Measurements from ENCODE around the gene LPIN2.
A peak's percentile ranks its signal among the peaks of the same experiment; 100 is the strongest.
"Not testable (repeated sequence)": the region's sequence is repeated elsewhere in the genome, so short reads cannot be mapped to it uniquely, and the experiment has no call there.

The LPIN2 gene

GRCh38 chr18:3012136-3013023 lies 564 bp downstream of the LPIN2 start:
- no peak for DNase-seq (ENCODE audit: low read depth in 2 of 2, low spot score in 1 of 2)

- no peak for DNase-seq (ENCODE audit: low read depth in 2 of 2, low spot score in 1 of 2)
These were observed 2.9 kb downstream of the LPIN2 start for GRCh38 chr18:3010086-3010485.

- DNase-seq (ENCODE audit: low read depth in 2 of 2, low spot score in 1 of 2), result no peak
These were observed 4.4 kb downstream of the LPIN2 start for GRCh38 chr18:3008541-3008940.

GRCh38 chr18:3007491-3007890 lies 5.5 kb downstream of the LPIN2 start:
- DNase-seq (ENCODE audit: low read depth in 2 of 2, low spot score in 1 of 2), result no peak

- DNase-seq (ENCODE audit: low read depth in 2 of 2, low spot score in 1 of 2), result no peak
These were observed 7.5 kb downstream of the LPIN2 start for GRCh38 chr18:3005462-3005861.

- not testable (repeated sequence) for DNase-seq (ENCODE audit: low read depth in 2 of 2, low spot score in 1 of 2)
These were observed 9.2 kb downstream of the LPIN2 start for GRCh38 chr18:3003766-3004165.

GRCh38 chr18:3002732-3003131 lies 10.2 kb downstream of the LPIN2 start:
- DNase-seq (ENCODE audit: low read depth in 2 of 2, low spot score in 1 of 2), result no peak

GRCh38 chr18:2998644-2999043 lies 14.3 kb downstream of the LPIN2 start:
- DNase-seq (ENCODE audit: low read depth in 2 of 2, low spot score in 1 of 2), result no peak

GRCh38 chr18:2997846-2998564 lies 14.9 kb downstream of the LPIN2 start:
- no peak for DNase-seq (ENCODE audit: low read depth in 2 of 2, low spot score in 1 of 2)

- no peak for DNase-seq (ENCODE audit: low read depth in 2 of 2, low spot score in 1 of 2)
These were observed 15.5 kb downstream of the LPIN2 start for GRCh38 chr18:2997429-2997828.

- DNase-seq (ENCODE audit: low read depth in 2 of 2, low spot score in 1 of 2), result peak in 1 of 2 donors; percentile 60
These were observed 18.1 kb downstream of the LPIN2 start for GRCh38 chr18:2994603-2995432.

GRCh38 chr18:2994020-2994589 lies 18.8 kb downstream of the LPIN2 start:
- DNase-seq (ENCODE audit: low read depth in 2 of 2, low spot score in 1 of 2), result no peak

GRCh38 chr18:2992995-2993877 lies 19.7 kb downstream of the LPIN2 start:
- DNase-seq (ENCODE audit: low read depth in 2 of 2, low spot score in 1 of 2), result no peak

GRCh38 chr18:2990956-2991640 lies 21.8 kb downstream of the LPIN2 start:
- no peak for DNase-seq (ENCODE audit: low read depth in 2 of 2, low spot score in 1 of 2)

- DNase-seq (ENCODE audit: low read depth in 2 of 2, low spot score in 1 of 2), result no peak
These were observed 24.8 kb downstream of the LPIN2 start for GRCh38 chr18:2987876-2988790.

- no peak for DNase-seq (ENCODE audit: low read depth in 2 of 2, low spot score in 1 of 2)
These were observed 26.6 kb downstream of the LPIN2 start for GRCh38 chr18:2986150-2986865.

- DNase-seq (ENCODE audit: low read depth in 2 of 2, low spot score in 1 of 2), result no peak
These were observed 27.3 kb downstream of the LPIN2 start for GRCh38 chr18:2985628-2986027.

GRCh38 chr18:2984703-2985261 lies 28.2 kb downstream of the LPIN2 start:
- no peak for DNase-seq (ENCODE audit: low read depth in 2 of 2, low spot score in 1 of 2)
